Retinal pigment epithelial cell (primary cell): ENCODE measurements around the gene NAA15.
"Not testable (repeated sequence)": the region's sequence is repeated elsewhere in the genome, so short reads cannot be mapped to it uniquely, and the experiment has no call there.

ENCODE experiments used
- DNase-seq: peaks from one replicate; pipeline ENCODE4 v3.0.0-alpha.2; 2010; ENCODE audit warnings: low read depth
- H3K4me3 ChIP-seq: 2 replicates; pipeline ENCODE4 v1.5.1; 2011; ENCODE audit warnings: mild to moderate bottlenecking, low read length, control low read depth, moderate library complexity
- CTCF ChIP-seq: conservative IDR thresholded peaks from 2 replicates; pipeline ENCODE4 v1.5.1; 2011; ENCODE audit warnings: low read depth, low read length, control low read depth, inconsistent platforms

Gene NAA15

GRCh38 chr4:139301113-139301820 lies at the start of gene NAA15:
NAA15 (plus strand) TSS chr4:139301505; CDS start chr4:139301778, 273 bp downstream.
- TF ChIP-seq CTCF: no peak
- peak; percentile 93 for DNase-seq
- H3K4me3 ChIP-seq: peak within 1 kb of the TSS; percentile 96

DNA sequence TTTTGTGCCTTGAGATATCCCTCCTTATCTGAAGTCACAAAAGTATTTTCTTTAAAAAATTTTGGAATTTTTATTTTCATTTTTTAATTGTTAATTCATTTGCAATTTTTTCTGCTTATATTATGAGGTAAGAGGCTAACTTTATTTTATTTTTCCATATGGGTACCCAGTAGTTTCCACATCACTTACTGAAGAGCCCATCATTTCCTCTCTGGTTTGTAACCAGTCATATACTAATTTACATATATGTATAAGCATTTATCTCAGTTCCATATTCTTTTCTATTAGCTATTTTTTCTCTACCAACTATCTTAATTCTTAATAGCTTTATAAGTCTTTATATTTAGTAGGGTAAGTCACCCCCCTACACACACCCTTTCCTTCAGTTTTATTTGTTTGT lies 48.3 kb upstream of the NAA15 start:
- no peak for TF ChIP-seq CTCF

GRCh38 chr4:139253713-139254112 lies 47.6 kb upstream of the NAA15 start:
- DNase-seq: peak; percentile 12
- no peak overlapping the region for H3K4me3 ChIP-seq
- TF ChIP-seq CTCF: no peak

More for the DNA sequence above, 48.3 kb upstream of the NAA15 start:
- DNase-seq: no peak
- H3K4me3 ChIP-seq: no peak overlapping the region

- H3K4me3 ChIP-seq, DNase-seq: not testable (repeated sequence)
Measured at GRCh38 chr4:139255581-139255980, 45.7 kb upstream of the NAA15 start.

DNA sequence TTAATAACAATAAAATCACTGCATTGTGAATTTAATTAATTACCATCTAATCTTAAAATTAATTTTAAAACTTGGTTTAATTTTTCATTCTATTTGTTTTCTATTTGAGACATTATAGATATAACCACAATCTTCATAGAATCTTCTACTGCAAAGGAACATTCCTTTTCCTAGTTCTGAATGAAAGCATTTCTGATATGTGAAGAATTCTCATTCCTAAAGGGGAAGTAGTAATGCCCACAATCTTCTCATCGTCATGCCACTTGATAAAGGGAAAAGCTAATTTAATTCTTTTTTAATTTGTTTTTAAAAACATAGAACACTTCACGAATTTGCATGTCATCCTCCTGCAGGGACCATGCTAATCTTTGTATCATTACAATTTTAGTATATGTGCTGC lies 45.0 kb upstream of the NAA15 start:
- no peak for DNase-seq
- TF ChIP-seq CTCF: no peak
- no peak overlapping the region for H3K4me3 ChIP-seq

DNA sequence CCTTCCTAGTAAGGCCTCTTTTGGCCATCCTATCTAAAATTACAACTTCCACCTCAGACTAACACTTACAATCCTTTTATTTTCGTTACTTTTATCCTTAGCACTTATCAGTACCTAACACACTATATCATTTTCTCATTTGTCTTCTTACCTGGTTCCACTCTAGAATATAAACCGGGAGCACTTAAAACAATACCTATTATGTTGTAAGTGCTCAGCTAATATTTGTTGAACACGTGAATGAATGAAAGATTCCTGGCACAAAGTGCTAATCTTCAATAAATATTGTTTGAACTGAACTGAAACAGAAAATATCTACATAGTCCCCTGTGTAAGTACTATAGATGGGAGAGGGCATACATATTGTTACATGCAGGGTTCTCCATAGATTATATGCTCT lies 35.7 kb upstream of the NAA15 start:
- no peak overlapping the region for H3K4me3 ChIP-seq
- no peak for TF ChIP-seq CTCF
- no peak for DNase-seq

DNA sequence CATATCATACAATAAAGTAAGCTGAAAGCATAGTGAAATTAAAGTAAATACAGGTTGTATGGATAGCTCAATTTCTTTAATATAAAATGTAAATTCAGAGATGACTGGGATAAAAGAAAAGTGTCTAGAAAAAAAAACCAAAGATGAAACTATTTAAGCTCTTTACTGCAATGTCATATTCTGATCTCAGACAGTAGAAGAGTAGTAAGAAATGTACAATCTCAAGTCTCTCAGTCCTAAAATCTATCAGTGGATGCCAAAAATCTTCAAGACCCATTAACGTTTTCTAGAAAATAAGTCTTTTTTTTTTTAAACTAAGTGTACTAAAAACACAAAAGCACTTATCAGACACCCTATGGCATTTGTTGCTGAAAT lies 35.1 kb upstream of the NAA15 start:
- TF ChIP-seq CTCF: no peak
- peak overlapping the region; percentile 48 for H3K4me3 ChIP-seq
- DNase-seq: no peak
